Right ventricle myocardium inferior (tissue), 1 donor: ENCODE measurements around the gene NCKAP5. TPM values are rescaled to one million over a fixed set of nuclear protein-coding genes. Genes with fewer than 3 reads are reported as not detected.
A peak's percentile ranks its signal among the peaks of the same experiment; 100 is the strongest.

Source experiments
- ATAC-seq: fragments of 200-7000 bp; cut with Tn5 transposase; one replicate; pipeline ENCODE4 v1.9.1; 2020; ENCODE audit warnings: mild to moderate bottlenecking, moderate library complexity
- DNase-seq: peaks from one replicate; pipeline ENCODE4 v3.0.0; 2021; ENCODE audit errors: missing footprints
- intact Hi-C: fragments of 100-400 bp; cut with DNase I; formaldehyde crosslinking; loops from one replicate; pipeline ENCODE4 v1.11.0; 2022
- total RNA-seq: library from RNA; stranded (reverse); fragmentation: NEBNext Ultra II Directional; extraction: Animal tissue kit (Norgen Biotek cat#: 25700); gene quantifications from one replicate; pipeline ENCODE4 v1.2.1, GENCODE V29; 2021
- donor health status: DM: no; HTN: yes; CAD: no; lungs with severe emphysema.

NCKAP5 gene
- total RNA-seq, 1 donor from 2014 or later: 4.3 TPM

GRCh38 chr2:133378928-133379549, 189.2 kb downstream of the NCKAP5 start:
- intact Hi-C loops: no loop called here
- DNase-seq (no peak), ATAC-seq (no peak)

- ATAC-seq (no peak), DNase-seq (no peak)
- intact Hi-C loops: no loop called here
Observed at GRCh38 chr2:133378386-133378785, 189.9 kb downstream of the NCKAP5 start.

GRCh38 chr2:133377599-133377998, 190.7 kb downstream of the NCKAP5 start:
- DNase-seq (no peak), ATAC-seq (no peak)
- intact Hi-C loops: no loop called here

GRCh38 chr2:133377021-133377481, 191.2 kb downstream of the NCKAP5 start:
- intact Hi-C loops: no loop called here
- ATAC-seq (no peak), DNase-seq (no peak)

GRCh38 chr2:133374781-133375180, 193.5 kb downstream of the NCKAP5 start:
- intact Hi-C loops: no loop called here
- ATAC-seq: no peak
- DNase-seq: no peak

GRCh38 chr2:133371286-133371685, 197.0 kb downstream of the NCKAP5 start:
- intact Hi-C loops: no loop called here
- no peak for DNase-seq
- ATAC-seq: no peak

GRCh38 chr2:133369901-133370658, 198.2 kb downstream of the NCKAP5 start:
- ATAC-seq (no peak), DNase-seq (no peak)
- intact Hi-C loops: no loop called here

GRCh38 chr2:133365117-133365516, 203.1 kb downstream of the NCKAP5 start:
- intact Hi-C loops: no loop called here
- DNase-seq: no peak
- ATAC-seq: no peak

- intact Hi-C loops: no loop called here
- no peak for ATAC-seq
- DNase-seq: no peak
Observed at GRCh38 chr2:133364636-133365035, 203.6 kb downstream of the NCKAP5 start.

GRCh38 chr2:133363884-133364283, 204.4 kb downstream of the NCKAP5 start:
- DNase-seq (no peak), ATAC-seq (no peak)
- intact Hi-C loops: no loop called here

- intact Hi-C loops: no loop called here
- ATAC-seq: no peak
- DNase-seq: no peak
Observed at GRCh38 chr2:133362061-133362476, 206.2 kb downstream of the NCKAP5 start.

GRCh38 chr2:133360882-133361281, 207.4 kb downstream of the NCKAP5 start:
- intact Hi-C loops: no loop called here
- ATAC-seq (no peak), DNase-seq (no peak)

- no peak for ATAC-seq
- intact Hi-C loops: no loop called here
Observed at GRCh38 chr2:133360190-133360589, 208.1 kb downstream of the NCKAP5 start.

GRCh38 chr2:133352719-133353118, 215.5 kb downstream of the NCKAP5 start:
- intact Hi-C loops: no loop called here
- ATAC-seq (peak; percentile 69), DNase-seq (no peak)

More at GRCh38 chr2:133360190-133360589, 208.1 kb downstream of the NCKAP5 start:
- no peak for DNase-seq

- ATAC-seq: no peak
- DNase-seq: no peak
- intact Hi-C loops: no loop called here
Observed at GRCh38 chr2:133346654-133347053, 221.6 kb downstream of the NCKAP5 start.

GRCh38 chr2:133345638-133346037, 222.6 kb downstream of the NCKAP5 start:
- intact Hi-C loops: no loop called here
- no peak for ATAC-seq
- DNase-seq: no peak

- intact Hi-C loops: no loop called here
- no peak for ATAC-seq
Observed at GRCh38 chr2:133344849-133345248, 223.4 kb downstream of the NCKAP5 start.

GRCh38 chr2:133343018-133343352, 225.3 kb downstream of the NCKAP5 start:
- DNase-seq (no peak), ATAC-seq (no peak)
- intact Hi-C loops: no loop called here

More at GRCh38 chr2:133344849-133345248, 223.4 kb downstream of the NCKAP5 start:
- no peak for DNase-seq

GRCh38 chr2:133342286-133343017, 225.8 kb downstream of the NCKAP5 start:
- ATAC-seq (no peak), DNase-seq (no peak)
- intact Hi-C loops: no loop called here

GRCh38 chr2:133341575-133341974, 226.7 kb downstream of the NCKAP5 start:
- ATAC-seq (no peak), DNase-seq (no peak)
- intact Hi-C loops: no loop called here
